ENCODE measurements around the gene AARS1.
"Not testable (repeated sequence)": the region's sequence is repeated elsewhere in the genome, so short reads cannot be mapped to it uniquely, and the experiment has no call there.

Gene AARS1

GRCh38 chr16:70223971-70224513 lies 65.3 kb downstream of the AARS1 start:
- H3K4me3 ChIP-seq (ENCODE audit: low read depth, low read length), result not testable (repeated sequence)

DNA sequence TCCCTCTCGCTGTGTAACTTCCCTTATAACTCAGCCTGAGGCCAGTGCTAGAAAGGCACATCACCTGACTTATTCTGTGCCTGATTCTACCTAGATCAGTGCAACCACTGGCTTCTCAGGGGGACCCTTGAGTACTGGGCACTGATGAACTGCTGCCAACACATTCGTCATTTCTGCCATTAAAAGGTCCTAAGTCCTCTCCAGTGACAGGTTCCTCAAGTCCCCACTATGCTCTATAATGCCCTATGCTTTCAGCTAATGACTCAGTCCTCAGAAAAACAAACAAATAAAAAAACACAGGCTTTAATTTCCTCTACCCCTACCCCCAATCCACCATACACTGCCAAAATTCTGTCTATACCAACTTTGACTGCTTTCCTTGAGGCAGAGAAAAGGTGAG lies 66.1 kb downstream of the AARS1 start:
- H3K4me3 ChIP-seq (ENCODE audit: low read depth, low read length), result not testable (repeated sequence)

DNA sequence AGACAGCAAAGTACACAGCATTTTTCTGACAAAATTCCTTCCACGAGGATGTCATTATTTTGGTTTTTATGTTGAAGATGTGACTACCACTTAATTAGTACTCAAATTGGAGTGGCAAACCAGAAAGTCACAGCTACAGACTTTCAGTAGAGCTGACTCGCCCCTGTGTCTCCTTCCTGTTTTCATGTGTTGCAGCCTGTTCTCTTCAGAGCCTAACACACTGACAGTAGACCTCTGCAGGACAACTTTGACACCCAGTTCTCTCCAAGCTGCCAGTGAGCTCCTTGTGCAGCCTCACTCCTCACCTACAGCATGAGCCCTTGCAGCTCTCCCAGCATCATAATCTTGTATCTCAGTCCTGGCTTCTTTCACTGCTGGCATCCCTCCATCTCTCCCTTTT lies 66.7 kb downstream of the AARS1 start:
- not testable (repeated sequence) for H3K4me3 ChIP-seq (ENCODE audit: low read depth, low read length)

DNA sequence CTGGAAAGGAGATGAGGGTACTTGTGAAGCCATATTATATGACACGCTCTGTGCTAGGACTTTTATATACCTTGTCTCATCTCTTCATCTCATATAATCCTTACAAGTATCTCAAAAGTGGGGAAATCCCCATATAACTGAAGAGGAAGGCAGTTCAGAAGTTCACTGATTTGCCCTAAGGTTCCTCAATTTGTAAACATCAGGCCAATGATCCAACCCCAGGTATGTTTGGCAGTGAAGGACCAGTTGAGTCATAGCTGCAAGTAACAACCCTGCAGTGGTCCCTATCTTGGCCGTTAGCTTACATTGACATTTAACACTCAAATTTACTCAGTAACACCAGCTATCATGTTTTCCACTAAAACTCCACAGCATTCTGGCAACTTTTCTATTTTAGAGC lies 70.7 kb downstream of the AARS1 start:
- not testable (repeated sequence) for H3K4me3 ChIP-seq (ENCODE audit: low read depth, low read length)

GRCh38 chr16:70206382-70206781 lies 82.9 kb downstream of the AARS1 start:
- not testable (repeated sequence) for H3K4me3 ChIP-seq (ENCODE audit: low read depth, low read length)

DNA sequence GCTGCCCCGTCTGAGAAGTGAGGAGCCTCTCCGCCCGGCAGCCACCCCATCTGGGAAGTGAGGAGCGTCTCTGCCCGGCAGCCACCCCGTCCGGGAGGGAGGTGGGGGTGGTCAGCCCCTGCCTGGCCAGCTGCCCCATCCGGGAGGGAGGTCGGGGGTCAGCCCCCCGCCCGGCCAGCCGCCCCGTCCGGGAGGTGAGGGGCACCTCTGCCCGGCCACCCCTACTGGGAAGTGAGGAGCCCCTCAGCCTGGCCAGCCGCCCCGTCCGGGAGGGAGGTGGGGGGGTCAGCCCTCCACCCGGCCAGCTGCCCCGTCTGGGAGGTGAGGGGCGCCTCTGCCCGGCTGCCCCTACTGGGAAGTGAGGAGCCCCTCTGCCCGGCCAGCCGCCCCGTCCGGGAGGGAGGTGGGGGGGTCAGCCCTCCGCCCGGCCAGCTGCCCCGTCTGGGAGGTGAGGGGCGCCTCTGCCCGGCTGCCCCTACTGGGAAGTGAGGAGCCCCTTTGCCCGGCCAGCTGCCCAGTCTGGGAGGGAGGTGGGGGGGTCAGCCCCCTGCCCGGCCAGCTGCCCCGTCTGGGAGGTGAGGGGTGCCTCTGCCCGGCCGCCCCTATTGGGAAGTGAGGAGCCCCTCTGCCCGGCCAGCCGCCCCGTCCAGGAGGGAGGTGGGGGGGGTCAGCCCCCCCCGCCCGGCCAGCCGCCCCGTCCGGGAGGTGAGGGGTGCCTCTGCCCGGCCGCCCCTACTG lies 84.5 kb downstream of the AARS1 start:
- H3K4me3 ChIP-seq (ENCODE audit: low read depth, low read length), result not testable (repeated sequence)

- H3K4me3 ChIP-seq (ENCODE audit: low read depth, low read length), result not testable (repeated sequence)
Measured at GRCh38 chr16:70204010-70204409, 85.3 kb downstream of the AARS1 start.

- H3K4me3 ChIP-seq (ENCODE audit: low read depth, low read length), result not testable (repeated sequence)
Measured at GRCh38 chr16:70203508-70203907, 85.8 kb downstream of the AARS1 start.

Data from GM12875 (cell line).